Testis (tissue), 3 donors: ENCODE data around the gene CIAO2A. TPM values are rescaled to one million over a fixed set of nuclear protein-coding genes. Genes with fewer than 3 reads are reported as not detected.

Experiments used
- DNase-seq: peaks from one replicate; pipeline ENCODE4 v3.0.0-alpha.2; 2019
- H3K27ac ChIP-seq, 2 donors: fragments of 200-600 bp; sonication (generic); one replicate each; pipeline ENCODE4 v1.5.1; 2019
- H3K27me3 ChIP-seq: fragments of 200-600 bp; sonication (generic); one replicate; pipeline ENCODE4 v1.5.1; 2019
- H3K36me3 ChIP-seq: fragments of 200-600 bp; sonication (generic); one replicate; pipeline ENCODE4 v1.5.1; 2017; ENCODE audit warnings: low read depth; ENCODE audit errors: missing control alignments
- H3K4me1 ChIP-seq: fragments of 200-600 bp; sonication (generic); one replicate; pipeline ENCODE4 v1.5.1; 2019
- H3K4me3 ChIP-seq, 2 donors: fragments of 200-600 bp; sonication (generic); one replicate each; pipeline ENCODE4 v1.5.1; 2017 to 2019
- H3K9me3 ChIP-seq: fragments of 200-600 bp; sonication (generic); one replicate; pipeline ENCODE4 v1.5.1; 2017
- CTCF ChIP-seq, 3 experiments: fragments of 450-650 bp in 2 of 3; fragments of 200-600 bp in 1 of 3; sonication (generic) in 1 of 3; IDR thresholded peaks; one replicate each; pipeline ENCODE4 v1.5.1; 2016 to 2019; ENCODE audit warnings: antibody characterized with exemption in 3 of 3, mild to moderate bottlenecking in 2 of 3, moderate library complexity in 1 of 3
- POLR2A ChIP-seq: fragments of 450-650 bp; IDR thresholded peaks from one replicate; pipeline ENCODE4 v1.6.1; 2017; ENCODE audit warnings: antibody characterized with exemption, mild to moderate bottlenecking, moderate library complexity
- WGBS, 2 donors: methylation state at CpG; one replicate each; pipeline ENCODE4 v1.1.5; 2018; 5-methylcytosine and 5-hydroxymethylcytosine counted together
- intact Hi-C: fragments of 100-400 bp; cut with DNase I; formaldehyde crosslinking; loops from one replicate; pipeline ENCODE4 v1.15.1; 2023; ENCODE audit warnings: low total_unique reads
- polyA plus RNA-seq: library from polyadenylated mRNA; stranded (reverse); fragments of 350-450 nt; fragmentation: Illumina TruSeq; extraction: RNeasy Lipid Tissue Mini Kit (QIAGEN cat#74804); gene quantifications from one replicate; pipeline ENCODE4 v1.2.3, GENCODE V29; 2014; ENCODE audit warnings: low read depth, low replicate concordance; ENCODE audit not compliant: insufficient read depth
- total RNA-seq, 2 donors: library from RNA; depleted of rRNA; stranded (reverse); fragments of >200 nt; gene quantifications; one replicate each; pipeline ENCODE4 v1.2.3, GENCODE V29; 2016

CIAO2A gene
- total and polyA plus RNA-seq, 3 donors from 2014 or later = 33.7 to 36.8 (median 36.1) TPM

GRCh38 chr15:64072812-64073211 lies 20.8 kb downstream of the CIAO2A start:
- peak; percentile 46 for DNase-seq
- no peaks in the 10 kb centered on the region for H3K9me3 ChIP-seq
- 43 to 54% methylated on average over 2 of the region's 2 CpGs for WGBS, 2 donors
- intact Hi-C loops = no loop called here
- H3K27ac ChIP-seq = peak overlapping the region in 1 of 2 donors; percentile 79
- TF ChIP-seq CTCF (IDR thresholded peaks at IDR 0.05) (no peak), POLR2A (no peak)
- no peaks in the 10 kb centered on the region for H3K36me3 ChIP-seq
- peaks cover 30% of the 10 kb centered on the region for H3K4me1 ChIP-seq
- H3K27me3 ChIP-seq = no peaks in the 10 kb centered on the region
- no peak overlapping the region for H3K4me3 ChIP-seq

GRCh38 chr15:64071931-64072765 lies 21.5 kb downstream of the CIAO2A start:
- Histone ChIP-seq H3K4me1 (peaks cover 30% of the 10 kb centered on the region), H3K36me3 (no peaks in the 10 kb centered on the region), H3K4me3 (no peak overlapping the region), H3K27ac (peak overlapping the region; percentile 39 to 79), H3K27me3 (no peaks in the 10 kb centered on the region), H3K9me3 (no peaks in the 10 kb centered on the region)
- intact Hi-C loops = no loop called here
- DNase-seq = no peak
- WGBS, 2 donors = 81 to 85% methylated on average over 4 of the region's 4 CpGs
- no peak for TF ChIP-seq CTCF (IDR thresholded peaks at IDR 0.05)
- no peak for TF ChIP-seq POLR2A

- Histone ChIP-seq H3K36me3 (no peaks in the 10 kb centered on the region), H3K27ac (peak overlapping the region; percentile 40 to 79), H3K27me3 (no peaks in the 10 kb centered on the region), H3K4me1 (peaks cover 30% of the 10 kb centered on the region), H3K4me3 (no peak overlapping the region), H3K9me3 (no peaks in the 10 kb centered on the region)
- DNase-seq = peak; percentile 61
- WGBS, 2 donors = 57 to 58% methylated on average over 7 to 8 of the region's 8 CpGs
- intact Hi-C loops = no loop called here
- no peak for TF ChIP-seq POLR2A
- TF ChIP-seq CTCF (IDR thresholded peaks at IDR 0.05) = no peak
These were observed 22.4 kb downstream of the CIAO2A start for GRCh38 chr15:64070965-64071851.

GRCh38 chr15:64070106-64070505 lies 23.5 kb downstream of the CIAO2A start:
- Histone ChIP-seq H3K27me3 (no peaks in the 10 kb centered on the region), H3K27ac (no peak overlapping the region), H3K4me1 (peaks cover 30% of the 10 kb centered on the region), H3K9me3 (no peaks in the 10 kb centered on the region), H3K4me3 (no peak overlapping the region), H3K36me3 (no peaks in the 10 kb centered on the region)
- 93 to 98% methylated on average over 3 of the region's 3 CpGs for WGBS, 2 donors
- no peak for DNase-seq
- intact Hi-C loops = no loop called here
- TF ChIP-seq CTCF (IDR thresholded peaks at IDR 0.05) (no peak), POLR2A (no peak)
